Kidney (tissue), 14 donors: Measurements from ENCODE around the gene KLRB1. TPM values are rescaled to one million over a fixed set of nuclear protein-coding genes. Genes with fewer than 3 reads are reported as not detected.
"Not testable (repeated sequence)": the region's sequence is repeated elsewhere in the genome, so short reads cannot be mapped to it uniquely, and the experiment has no call there.

ENCODE experiments used
- DNase-seq, 5 donors: peaks; one replicate each; pipeline ENCODE4 v3.0.0-alpha.2; 2013 to 2020
- FAIRE-seq: peaks from 2 replicates; lab custom pipeline; 2012; peaks lifted over from hg19 to GRCh38; lab: Jason Lieb, UNC
- H3K27ac ChIP-seq, 2 donors: one replicate each; pipeline ENCODE4 v1.7.0; 2013; ENCODE audit warnings: low read depth in 2 of 2, low read length in 2 of 2, inconsistent platforms in 1 of 2
- H3K27me3 ChIP-seq: one replicate; pipeline ENCODE4 v1.7.1; 2013; ENCODE audit warnings: low read length, inconsistent platforms; ENCODE audit not compliant: control insufficient read depth, insufficient read depth
- H3K36me3 ChIP-seq, 3 donors: one replicate each; pipeline versions ENCODE4 v1.7.0 to v1.7.1; 2013; ENCODE audit warnings: low read length in 3 of 3, control low read depth in 1 of 3, inconsistent platforms in 1 of 3; ENCODE audit not compliant: insufficient read depth in 3 of 3, control insufficient read depth in 2 of 3
- H3K4me1 ChIP-seq, 3 donors: one replicate each; pipeline versions ENCODE4 v1.7.0 to v1.7.1; 2013; ENCODE audit warnings: low read length in 3 of 3, inconsistent platforms in 1 of 3, low read depth in 1 of 3; ENCODE audit not compliant: control insufficient read depth in 2 of 3, insufficient read depth in 2 of 3
- H3K4me3 ChIP-seq, 3 donors: one replicate each; pipeline versions ENCODE4 v1.7.0 to v1.8.1; 2013; ENCODE audit warnings: low read length in 3 of 3, control low read depth in 1 of 3, inconsistent platforms in 1 of 3
- H3K9ac ChIP-seq, 3 donors: one replicate each; pipeline versions ENCODE4 v1.7.0 to v1.7.1; 2013; ENCODE audit warnings: low read length in 3 of 3, control low read depth in 1 of 3, inconsistent platforms in 1 of 3
- H3K9me3 ChIP-seq, 3 donors: one replicate each; pipeline versions ENCODE4 v1.7.0 to v1.7.1; 2013; ENCODE audit warnings: low read length in 3 of 3, control low read depth in 1 of 3, inconsistent platforms in 1 of 3; ENCODE audit not compliant: control insufficient read depth in 2 of 3, insufficient read depth in 1 of 3
- intact Hi-C: fragments of 100-400 bp; cut with DNase I; formaldehyde crosslinking; loops from one replicate; pipeline ENCODE4 v1.11.1; 2022
- polyA plus RNA-seq: library from polyadenylated mRNA; stranded (reverse); fragments of 350-450 nt; fragmentation: Illumina TruSeq; extraction: RNeasy Lipid Tissue Mini Kit (QIAGEN cat#74804); gene quantifications from one replicate; pipeline ENCODE4 v1.2.3, GENCODE V29; 2014; ENCODE audit warnings: low read depth, low replicate concordance; ENCODE audit not compliant: insufficient read depth
- total RNA-seq: library from RNA; stranded (reverse); fragmentation: NEBNext Ultra II Directional; extraction: Animal tissue kit (Norgen Biotek cat#: 25700); gene quantifications from one replicate; pipeline ENCODE4 v1.2.1, GENCODE V29; 2021
- TF ChIP-seq, protein P1 (sequence below): IDR thresholded peaks from 3 replicates; pipeline ENCODE4 v1.5.1; 2012; ENCODE audit warnings: mild to moderate bottlenecking, moderate library complexity, borderline replicate concordance; ENCODE audit not compliant: insufficient read depth; ENCODE audit errors: extremely low read depth
- donor health status: control.
- donor health status: control.
- donor health status: control.
- donor health status: control.
- donor health status: control.
- donor health status: DM: yes; HTN: yes; CAD: no.
- donor health status: Normal renal cell carcinoma (clear cell type).

Gene KLRB1
- total and polyA plus RNA-seq, 2 donors from 2014 or later = 0.73 to 3.0 TPM

- intact Hi-C loops = no loop called here
- Histone ChIP-seq H3K9me3 (no peaks in the 10 kb centered on the region), H3K27me3 (no peaks in the 10 kb centered on the region), H3K36me3 (no peaks in the 10 kb centered on the region), H3K4me1 (no peaks in the 10 kb centered on the region), H3K4me3 (no peak overlapping the region), H3K9ac (no peak overlapping the region), H3K27ac (no peak overlapping the region)
- TF ChIP-seq, protein P1, sequence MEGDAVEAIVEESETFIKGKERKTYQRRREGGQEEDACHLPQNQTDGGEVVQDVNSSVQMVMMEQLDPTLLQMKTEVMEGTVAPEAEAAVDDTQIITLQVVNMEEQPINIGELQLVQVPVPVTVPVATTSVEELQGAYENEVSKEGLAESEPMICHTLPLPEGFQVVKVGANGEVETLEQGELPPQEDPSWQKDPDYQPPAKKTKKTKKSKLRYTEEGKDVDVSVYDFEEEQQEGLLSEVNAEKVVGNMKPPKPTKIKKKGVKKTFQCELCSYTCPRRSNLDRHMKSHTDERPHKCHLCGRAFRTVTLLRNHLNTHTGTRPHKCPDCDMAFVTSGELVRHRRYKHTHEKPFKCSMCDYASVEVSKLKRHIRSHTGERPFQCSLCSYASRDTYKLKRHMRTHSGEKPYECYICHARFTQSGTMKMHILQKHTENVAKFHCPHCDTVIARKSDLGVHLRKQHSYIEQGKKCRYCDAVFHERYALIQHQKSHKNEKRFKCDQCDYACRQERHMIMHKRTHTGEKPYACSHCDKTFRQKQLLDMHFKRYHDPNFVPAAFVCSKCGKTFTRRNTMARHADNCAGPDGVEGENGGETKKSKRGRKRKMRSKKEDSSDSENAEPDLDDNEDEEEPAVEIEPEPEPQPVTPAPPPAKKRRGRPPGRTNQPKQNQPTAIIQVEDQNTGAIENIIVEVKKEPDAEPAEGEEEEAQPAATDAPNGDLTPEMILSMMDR = no peak
- DNase-seq (no peak), FAIRE-seq (no peak)
These were observed 11.9 kb upstream of the KLRB1 start for GRCh38 chr12:9619411-9620179.

DNA sequence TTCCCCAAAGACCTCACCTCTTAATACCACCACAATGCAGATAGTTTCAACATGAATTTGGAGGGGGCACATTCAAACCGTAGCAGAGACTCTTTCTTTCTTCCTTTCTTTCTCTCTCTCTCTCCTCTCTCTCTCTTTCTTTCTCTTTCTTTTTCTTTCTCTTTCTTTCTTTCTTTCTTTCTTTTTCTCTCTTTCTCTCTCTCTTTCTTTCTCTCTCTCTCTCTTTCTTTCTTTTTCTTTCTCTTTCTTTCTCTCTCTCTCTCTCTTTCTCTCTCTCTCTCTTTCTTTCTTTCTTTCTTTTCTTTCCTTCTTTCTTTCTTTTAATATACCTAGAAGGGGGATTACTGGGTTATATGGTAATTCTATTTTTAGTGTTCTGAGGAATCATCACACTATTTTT is 11.2 kb upstream of the KLRB1 start:
- H3K27ac ChIP-seq, H3K9me3 ChIP-seq, FAIRE-seq, H3K9ac ChIP-seq, DNase-seq, H3K4me3 ChIP-seq, H3K27me3 ChIP-seq, H3K36me3 ChIP-seq, intact Hi-C loops, H3K4me1 ChIP-seq: not testable (repeated sequence)

GRCh38 chr12:9617124-9617523 is 9.4 kb upstream of the KLRB1 start:
- no peaks in the 10 kb centered on the region for H3K27me3 ChIP-seq
- DNase-seq = no peak
- no peaks in the 10 kb centered on the region for H3K9me3 ChIP-seq
- TF ChIP-seq, protein P1 = no peak
- intact Hi-C loops = no loop called here
- H3K27ac ChIP-seq = no peak overlapping the region
- H3K4me1 ChIP-seq = no peaks in the 10 kb centered on the region
- no peak overlapping the region for H3K9ac ChIP-seq
- no peak for FAIRE-seq
- no peaks in the 10 kb centered on the region for H3K36me3 ChIP-seq
- H3K4me3 ChIP-seq = no peak overlapping the region

- FAIRE-seq = no peak
- intact Hi-C loops = no loop called here
- Histone ChIP-seq H3K27me3 (no peaks in the 10 kb centered on the region), H3K36me3 (no peaks in the 10 kb centered on the region), H3K27ac (no peak overlapping the region), H3K9ac (no peak overlapping the region), H3K4me3 (no peak overlapping the region), H3K9me3 (no peaks in the 10 kb centered on the region), H3K4me1 (no peaks in the 10 kb centered on the region)
- TF ChIP-seq, protein P1 = no peak
- no peak for DNase-seq
These were observed 7.9 kb upstream of the KLRB1 start for GRCh38 chr12:9615420-9616136.

GRCh38 chr12:9610606-9611005 is 2.9 kb upstream of the KLRB1 start:
- H3K9me3 ChIP-seq, H3K36me3 ChIP-seq, intact Hi-C loops, H3K27me3 ChIP-seq, H3K4me3 ChIP-seq, FAIRE-seq, H3K4me1 ChIP-seq, H3K27ac ChIP-seq, H3K9ac ChIP-seq: not testable (repeated sequence)
- peak in 1 of 5 donors; percentile 34 for DNase-seq
